WTC11 (cell line): ENCODE measurements around the gene ADGRB3. TPM values are rescaled to one million over a fixed set of nuclear protein-coding genes. Genes with fewer than 3 reads are reported as not detected.

Experiments
- ATAC-seq: fragments of 200-7000 bp; cut with Tn5 transposase; 2 replicates; pipeline ENCODE4 v1.10.0; 2021; ENCODE audit warnings: mild to moderate bottlenecking, moderate library complexity
- CTCF ChIA-PET: fragments of 300-600 bp; sonication (Branson Sonifier 250); formaldehyde crosslinking; loops from one replicate; lab custom pipeline; 2021; ENCODE audit warnings: antibody characterized with exemption; lab: Charles Lee
- POLR2A ChIA-PET: fragments of 350-600 bp; sonication (Branson Sonifier 250); formaldehyde crosslinking; loops from one replicate; lab custom pipeline; 2021; ENCODE audit warnings: antibody characterized with exemption; lab: Charles Lee
- DNase-seq: peaks from one replicate; pipeline ENCODE4 v3.0.0; 2021; ENCODE audit warnings: low spot score
- H3K27ac Mint-ChIP-seq: 2 replicates; pipeline ENCODE4 v1.8.0; 2021; ENCODE audit warnings: mixed read lengths
- H3K27me3 Mint-ChIP-seq: 2 replicates; pipeline ENCODE4 v1.8.0; 2021; ENCODE audit warnings: low read depth, mild to moderate bottlenecking, moderate library complexity, mixed read lengths
- H3K36me3 Mint-ChIP-seq: 2 replicates; pipeline ENCODE4 v1.8.0; 2021; ENCODE audit warnings: mixed read lengths
- H3K4me1 Mint-ChIP-seq: 2 replicates; pipeline ENCODE4 v1.8.0; 2022; ENCODE audit warnings: mixed read lengths
- H3K4me3 Mint-ChIP-seq: 2 replicates; pipeline ENCODE4 v1.8.0; 2021; ENCODE audit warnings: mild to moderate bottlenecking, moderate library complexity, mixed read lengths
- H3K9me3 Mint-ChIP-seq: 2 replicates; pipeline ENCODE4 v1.8.0; 2021; ENCODE audit warnings: mixed read lengths
- ATF1 ChIP-seq: sonication (generic); formaldehyde crosslinking; IDR thresholded peaks from 2 replicates; pipeline ENCODE4 v1.8.1; 2023; ENCODE audit warnings: mild to moderate bottlenecking, moderate library complexity, missing genetic modification reagents
- CREB1 ChIP-seq: sonication (generic); formaldehyde crosslinking; IDR thresholded peaks from 2 replicates; pipeline ENCODE4 v1.8.0; 2023; ENCODE audit warnings: mild to moderate bottlenecking, missing genetic modification reagents
- FOXP4 ChIP-seq: sonication (generic); formaldehyde crosslinking; IDR thresholded peaks from 2 replicates; pipeline ENCODE4 v1.8.0; 2022; ENCODE audit warnings: mild to moderate bottlenecking, missing genetic modification reagents
- GABPB1 ChIP-seq: sonication (generic); formaldehyde crosslinking; IDR thresholded peaks from 2 replicates; pipeline ENCODE4 v1.8.1; 2023; ENCODE audit warnings: mild to moderate bottlenecking, missing genetic modification reagents
- IRF2 ChIP-seq: sonication (generic); formaldehyde crosslinking; IDR thresholded peaks from 2 replicates; pipeline ENCODE4 v1.8.0; 2022; ENCODE audit warnings: low read depth, missing genetic modification reagents, borderline replicate concordance
- JUN ChIP-seq: sonication (generic); formaldehyde crosslinking; IDR thresholded peaks from 2 replicates; pipeline ENCODE4 v1.8.0; 2023; ENCODE audit warnings: mild to moderate bottlenecking, missing genetic modification reagents
- NFYB ChIP-seq: sonication (generic); formaldehyde crosslinking; conservative IDR thresholded peaks from 2 replicates; pipeline ENCODE4 v1.8.0; 2022; ENCODE audit warnings: low read depth, missing genetic modification reagents
- OVOL2 ChIP-seq: fragments of 250-450 bp; sonication (Bioruptor Pico); IDR thresholded peaks from 2 replicates; pipeline ENCODE4 v1.9.0; 2021; ENCODE audit warnings: mild to moderate bottlenecking, borderline replicate concordance
- SOX15 ChIP-seq: fragments of 250-450 bp; sonication (Bioruptor Pico); IDR thresholded peaks from 2 replicates; pipeline ENCODE4 v1.9.0; 2021; ENCODE audit warnings: mild to moderate bottlenecking
- SP1 ChIP-seq: sonication (generic); formaldehyde crosslinking; conservative IDR thresholded peaks from 2 replicates; pipeline ENCODE4 v1.8.1; 2022; ENCODE audit warnings: missing genetic modification reagents
- ZBTB21 ChIP-seq: sonication (generic); formaldehyde crosslinking; IDR thresholded peaks from 2 replicates; pipeline ENCODE4 v1.8.1; 2023; ENCODE audit warnings: mild to moderate bottlenecking, missing genetic modification reagents, borderline replicate concordance
- ZNF219 ChIP-seq: sonication (generic); formaldehyde crosslinking; IDR thresholded peaks from 2 replicates; pipeline ENCODE4 v1.8.0; 2023; ENCODE audit warnings: missing genetic modification reagents, mild to moderate bottlenecking, borderline replicate concordance
- ZNF423 ChIP-seq: fragments of 250-450 bp; sonication (Bioruptor Pico); IDR thresholded peaks from 2 replicates; pipeline ENCODE4 v2.1.2; 2022; ENCODE audit warnings: mild to moderate bottlenecking, moderate library complexity
- ZNF425 ChIP-seq: fragments of 250-450 bp; sonication (Bioruptor Pico); conservative IDR thresholded peaks from 2 replicates; pipeline ENCODE4 v1.9.0; 2021; ENCODE audit warnings: mild to moderate bottlenecking
- total RNA-seq: library from RNA; stranded (reverse); gene quantifications from 3 replicates; pipeline ENCODE4 v1.2.3, GENCODE V29; 2021
- TF ChIP-seq, protein P1 (sequence below): fragments of 250-450 bp; sonication (Bioruptor Pico); IDR thresholded peaks from 2 replicates; pipeline ENCODE4 v1.9.0; 2021; ENCODE audit warnings: mild to moderate bottlenecking, borderline replicate concordance
- TF ChIP-seq, protein P2 (sequence below): sonication (generic); formaldehyde crosslinking; IDR thresholded peaks from 2 replicates; pipeline ENCODE4 v1.8.0; 2022; ENCODE audit warnings: mild to moderate bottlenecking, missing genetic modification reagents

Gene ADGRB3
- total RNA-seq, 1 experiment from 2014 or later = 1.9 TPM

DNA sequence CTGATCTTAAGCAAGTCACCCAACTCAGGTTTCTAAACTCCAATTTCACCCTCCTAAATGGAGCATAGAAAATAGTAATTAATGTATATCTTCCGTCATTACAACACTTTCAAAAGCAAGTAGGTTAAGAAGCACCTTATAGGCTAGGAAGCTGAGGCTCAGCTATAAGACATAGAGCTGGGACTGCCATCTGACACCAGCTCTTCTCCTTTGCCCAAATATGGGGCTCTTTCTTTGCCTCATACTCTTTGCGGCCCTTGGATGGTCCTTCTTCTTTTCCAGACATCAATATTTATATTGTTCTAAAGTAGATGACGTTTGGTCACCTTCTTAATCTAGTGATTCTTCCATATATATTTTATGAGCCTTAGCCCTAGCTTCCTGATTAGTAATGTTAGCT is 748.5 kb downstream of the ADGRB3 start (continued):
- TF ChIP-seq ZNF425 (CRISPR knock-in tag) (no peak), FOXP4 (CRISPR knock-in tag) (no peak), NFYB (no peak), IRF2 (CRISPR knock-in tag) (no peak), ZNF423 (CRISPR knock-in tag) (no peak), GABPB1 (no peak)
- TF ChIP-seq, protein P1, sequence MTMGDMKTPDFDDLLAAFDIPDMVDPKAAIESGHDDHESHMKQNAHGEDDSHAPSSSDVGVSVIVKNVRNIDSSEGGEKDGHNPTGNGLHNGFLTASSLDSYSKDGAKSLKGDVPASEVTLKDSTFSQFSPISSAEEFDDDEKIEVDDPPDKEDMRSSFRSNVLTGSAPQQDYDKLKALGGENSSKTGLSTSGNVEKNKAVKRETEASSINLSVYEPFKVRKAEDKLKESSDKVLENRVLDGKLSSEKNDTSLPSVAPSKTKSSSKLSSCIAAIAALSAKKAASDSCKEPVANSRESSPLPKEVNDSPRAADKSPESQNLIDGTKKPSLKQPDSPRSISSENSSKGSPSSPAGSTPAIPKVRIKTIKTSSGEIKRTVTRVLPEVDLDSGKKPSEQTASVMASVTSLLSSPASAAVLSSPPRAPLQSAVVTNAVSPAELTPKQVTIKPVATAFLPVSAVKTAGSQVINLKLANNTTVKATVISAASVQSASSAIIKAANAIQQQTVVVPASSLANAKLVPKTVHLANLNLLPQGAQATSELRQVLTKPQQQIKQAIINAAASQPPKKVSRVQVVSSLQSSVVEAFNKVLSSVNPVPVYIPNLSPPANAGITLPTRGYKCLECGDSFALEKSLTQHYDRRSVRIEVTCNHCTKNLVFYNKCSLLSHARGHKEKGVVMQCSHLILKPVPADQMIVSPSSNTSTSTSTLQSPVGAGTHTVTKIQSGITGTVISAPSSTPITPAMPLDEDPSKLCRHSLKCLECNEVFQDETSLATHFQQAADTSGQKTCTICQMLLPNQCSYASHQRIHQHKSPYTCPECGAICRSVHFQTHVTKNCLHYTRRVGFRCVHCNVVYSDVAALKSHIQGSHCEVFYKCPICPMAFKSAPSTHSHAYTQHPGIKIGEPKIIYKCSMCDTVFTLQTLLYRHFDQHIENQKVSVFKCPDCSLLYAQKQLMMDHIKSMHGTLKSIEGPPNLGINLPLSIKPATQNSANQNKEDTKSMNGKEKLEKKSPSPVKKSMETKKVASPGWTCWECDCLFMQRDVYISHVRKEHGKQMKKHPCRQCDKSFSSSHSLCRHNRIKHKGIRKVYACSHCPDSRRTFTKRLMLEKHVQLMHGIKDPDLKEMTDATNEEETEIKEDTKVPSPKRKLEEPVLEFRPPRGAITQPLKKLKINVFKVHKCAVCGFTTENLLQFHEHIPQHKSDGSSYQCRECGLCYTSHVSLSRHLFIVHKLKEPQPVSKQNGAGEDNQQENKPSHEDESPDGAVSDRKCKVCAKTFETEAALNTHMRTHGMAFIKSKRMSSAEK (CRISPR knock-in tag) = no peak

- ChIA-PET POLR2A (no interaction called here), CTCF (no interaction called here)
- no peak for DNase-seq
- ATAC-seq = no peak
- TF ChIP-seq JUN (no peak), SP1 (CRISPR knock-in tag) (no peak), ATF1 (CRISPR knock-in tag) (no peak), SOX15 (CRISPR knock-in tag) (no peak)
- Mint-ChIP-seq H3K9me3 (no peaks in the 10 kb centered on the region), H3K27ac (no peak overlapping the region), H3K27me3 (no peaks in the 10 kb centered on the region), H3K4me1 (peaks cover 27% of the 10 kb centered on the region), H3K36me3 (no peaks in the 10 kb centered on the region), H3K4me3 (no peak overlapping the region)
These were observed 751.3 kb downstream of the ADGRB3 start for GRCh38 chr6:69386426-69386825.

DNA sequence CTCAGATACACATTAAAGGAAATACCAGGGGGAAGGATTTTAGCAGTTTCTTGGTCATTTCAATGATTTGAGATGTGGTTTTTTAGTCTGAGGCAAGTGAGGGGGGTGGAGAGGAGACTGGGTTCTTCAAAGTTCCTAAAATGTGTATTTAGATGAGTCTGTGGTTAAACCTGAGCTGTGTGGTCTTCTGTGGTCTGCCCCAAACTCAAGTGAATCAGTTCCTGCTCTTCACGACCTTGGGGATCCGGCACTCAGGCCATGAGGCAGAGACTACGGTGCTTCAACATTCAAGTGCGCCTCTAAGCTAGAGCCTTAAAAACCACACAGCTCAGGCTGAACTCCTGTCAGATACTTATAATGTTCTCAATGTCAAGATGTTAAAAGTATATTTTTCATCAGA is 755.0 kb downstream of the ADGRB3 start:
- Mint-ChIP-seq H3K4me3 (no peak overlapping the region), H3K27ac (peak overlapping the region; percentile 28; the same call in 1 of the 2 replicates), H3K36me3 (no peaks in the 10 kb centered on the region), H3K9me3 (no peaks in the 10 kb centered on the region), H3K4me1 (peaks cover 9% of the 10 kb centered on the region), H3K27me3 (no peaks in the 10 kb centered on the region)
- POLR2A ChIA-PET = no interaction called here
- no peak for TF ChIP-seq ZNF219
- TF ChIP-seq CREB1 = no peak
- TF ChIP-seq ZBTB21 (CRISPR knock-in tag) = no peak
- TF ChIP-seq, protein P2, sequence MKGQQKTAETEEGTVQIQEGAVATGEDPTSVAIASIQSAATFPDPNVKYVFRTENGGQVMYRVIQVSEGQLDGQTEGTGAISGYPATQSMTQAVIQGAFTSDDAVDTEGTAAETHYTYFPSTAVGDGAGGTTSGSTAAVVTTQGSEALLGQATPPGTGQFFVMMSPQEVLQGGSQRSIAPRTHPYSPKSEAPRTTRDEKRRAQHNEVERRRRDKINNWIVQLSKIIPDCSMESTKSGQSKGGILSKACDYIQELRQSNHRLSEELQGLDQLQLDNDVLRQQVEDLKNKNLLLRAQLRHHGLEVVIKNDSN = no peak
- TF ChIP-seq OVOL2 (CRISPR knock-in tag) = no peak
- CTCF ChIA-PET = no interaction called here
- ATAC-seq = peak; percentile 60
- DNase-seq = no peak
